Activated naive CD8-positive, alpha-beta T cell (primary cell): Measurements from ENCODE around the gene SLC26A1.

Experiments used
- H3K27ac Mint-ChIP-seq: one replicate; pipeline ENCODE4 v1.8.0; 2021; ENCODE audit warnings: mixed read lengths
- H3K27me3 Mint-ChIP-seq: one replicate; pipeline ENCODE4 v1.8.0; 2021; ENCODE audit warnings: mixed read lengths
- H3K36me3 Mint-ChIP-seq: one replicate; pipeline ENCODE4 v1.8.0; 2021; ENCODE audit warnings: mixed read lengths
- H3K4me1 Mint-ChIP-seq: one replicate; pipeline ENCODE4 v1.8.0; 2021; ENCODE audit warnings: low read depth, mixed read lengths
- H3K4me3 Mint-ChIP-seq: one replicate; pipeline ENCODE4 v1.8.0; 2021; ENCODE audit warnings: mild to moderate bottlenecking, mixed read lengths
- H3K9me3 Mint-ChIP-seq: one replicate; pipeline ENCODE4 v1.8.0; 2021; ENCODE audit warnings: low read depth, mixed read lengths

SLC26A1 gene, protein sequence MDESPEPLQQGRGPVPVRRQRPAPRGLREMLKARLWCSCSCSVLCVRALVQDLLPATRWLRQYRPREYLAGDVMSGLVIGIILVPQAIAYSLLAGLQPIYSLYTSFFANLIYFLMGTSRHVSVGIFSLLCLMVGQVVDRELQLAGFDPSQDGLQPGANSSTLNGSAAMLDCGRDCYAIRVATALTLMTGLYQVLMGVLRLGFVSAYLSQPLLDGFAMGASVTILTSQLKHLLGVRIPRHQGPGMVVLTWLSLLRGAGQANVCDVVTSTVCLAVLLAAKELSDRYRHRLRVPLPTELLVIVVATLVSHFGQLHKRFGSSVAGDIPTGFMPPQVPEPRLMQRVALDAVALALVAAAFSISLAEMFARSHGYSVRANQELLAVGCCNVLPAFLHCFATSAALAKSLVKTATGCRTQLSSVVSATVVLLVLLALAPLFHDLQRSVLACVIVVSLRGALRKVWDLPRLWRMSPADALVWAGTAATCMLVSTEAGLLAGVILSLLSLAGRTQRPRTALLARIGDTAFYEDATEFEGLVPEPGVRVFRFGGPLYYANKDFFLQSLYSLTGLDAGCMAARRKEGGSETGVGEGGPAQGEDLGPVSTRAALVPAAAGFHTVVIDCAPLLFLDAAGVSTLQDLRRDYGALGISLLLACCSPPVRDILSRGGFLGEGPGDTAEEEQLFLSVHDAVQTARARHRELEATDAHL

DNA sequence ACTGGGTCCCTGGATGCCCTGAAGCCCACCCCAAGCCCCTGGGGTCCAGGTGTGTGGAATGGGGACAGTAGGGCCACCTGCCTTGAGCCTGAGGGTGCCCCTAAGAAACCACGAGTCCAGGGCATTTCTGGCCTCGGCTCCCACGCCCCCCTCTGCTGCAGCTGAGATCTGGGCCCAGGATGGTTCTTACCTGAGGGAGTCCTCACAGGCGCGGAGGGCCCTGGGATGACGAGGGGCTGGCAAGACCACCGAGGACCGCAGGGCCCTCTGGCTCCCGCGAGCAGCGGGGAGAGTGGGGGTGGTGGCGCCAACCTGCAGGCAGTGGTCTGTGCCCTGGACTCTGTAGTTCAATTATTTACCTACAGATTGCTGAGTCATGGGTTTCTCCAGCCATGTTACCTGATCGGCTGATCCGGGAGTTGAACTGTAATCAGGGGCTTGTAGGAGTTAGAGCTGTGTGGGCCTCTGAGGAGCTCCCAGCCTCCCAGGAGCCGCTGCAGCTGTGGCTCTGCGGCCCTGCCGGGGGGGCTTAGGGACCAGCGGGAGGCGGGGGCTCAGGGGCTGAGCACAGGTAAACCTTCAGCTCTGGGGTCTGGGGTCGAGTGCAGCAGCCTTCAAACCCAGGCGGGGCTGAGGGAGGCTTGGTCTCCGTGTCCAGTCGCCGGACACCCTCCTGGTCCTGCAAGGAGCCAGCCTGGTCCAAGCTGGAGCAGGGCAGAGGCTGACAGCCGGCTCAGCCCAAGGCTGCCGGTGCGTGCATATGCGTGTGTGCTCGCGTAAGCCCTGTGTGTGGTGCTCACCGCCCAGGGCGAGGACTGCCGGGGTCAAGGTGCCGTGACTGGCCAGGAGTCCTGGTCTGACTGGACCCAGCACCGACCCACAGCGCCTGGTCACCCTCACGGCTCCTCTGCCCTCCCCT is at the start of gene SLC26A1:
TSS of gene SLC26A1 (minus strand) at position 294 of the 919 bp plus-strand sequence. CDS start 1,701 bp downstream, outside the sequence.
- no peak within 1 kb of the TSS for H3K4me3 Mint-ChIP-seq
- H3K27ac Mint-ChIP-seq, result no peak within 1 kb of the TSS
- peaks cover 1% of the 10 kb centered on the region for H3K27me3 Mint-ChIP-seq
- H3K4me1 Mint-ChIP-seq, result peaks cover 7% of the 10 kb centered on the region
- H3K9me3 Mint-ChIP-seq, result no peaks in the 10 kb centered on the region
- H3K36me3 Mint-ChIP-seq, result no peaks in the 10 kb centered on the region

DNA sequence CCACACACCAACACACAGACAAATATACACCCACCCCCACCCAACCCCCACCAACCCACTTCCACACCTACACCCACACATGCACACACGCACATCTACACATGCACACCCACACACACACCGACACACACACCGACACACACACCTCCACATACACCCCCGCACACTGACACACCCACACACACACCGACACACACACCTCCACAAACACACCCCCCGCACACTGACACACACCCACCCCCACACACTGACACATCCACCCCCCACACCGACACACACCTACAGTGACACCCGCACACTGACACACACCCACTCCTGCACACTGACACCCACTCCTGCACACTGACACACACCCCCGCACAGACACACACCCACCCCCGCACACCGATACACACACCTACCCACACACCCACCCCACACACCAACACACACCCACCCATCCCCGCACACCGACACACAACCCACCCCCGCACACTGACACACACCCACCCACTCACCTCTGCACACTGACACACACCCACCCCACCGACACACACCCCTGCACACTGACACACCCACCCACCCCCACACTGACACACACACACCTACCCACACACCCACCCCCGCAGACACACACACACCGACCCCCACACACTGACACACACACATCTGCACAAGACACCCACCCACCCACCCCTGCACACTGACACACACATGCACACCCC is 49.3 kb upstream of the SLC26A1 start:
- Mint-ChIP-seq H3K9me3 (no peaks in the 10 kb centered on the region), H3K36me3 (no peaks in the 10 kb centered on the region), H3K27ac (no peak overlapping the region), H3K4me3 (no peak overlapping the region), H3K4me1 (peaks cover 6% of the 10 kb centered on the region), H3K27me3 (peaks cover 5% of the 10 kb centered on the region)

DNA sequence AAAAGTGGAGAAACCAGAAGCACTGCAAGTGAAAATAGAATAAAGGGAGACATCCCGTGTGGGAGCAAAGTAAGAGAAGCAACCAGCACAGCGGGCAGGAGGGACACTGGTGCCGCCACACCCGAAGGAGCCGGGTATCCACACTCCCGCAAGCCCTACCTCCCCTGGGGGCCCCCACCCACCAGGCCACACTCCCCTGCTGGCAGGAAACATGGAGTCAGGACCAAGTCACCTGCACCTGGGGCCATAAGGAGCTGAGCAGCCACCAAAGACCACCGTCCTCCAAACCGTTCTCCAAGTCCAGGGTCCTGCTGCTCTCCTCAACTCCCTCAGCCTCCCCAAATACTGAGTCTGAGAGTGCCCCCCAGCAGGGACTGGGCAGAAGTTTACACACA is 48.7 kb upstream of the SLC26A1 start:
- Mint-ChIP-seq H3K4me1 (peaks cover 6% of the 10 kb centered on the region), H3K4me3 (no peak overlapping the region), H3K36me3 (no peaks in the 10 kb centered on the region), H3K27me3 (peaks cover 5% of the 10 kb centered on the region), H3K9me3 (no peaks in the 10 kb centered on the region), H3K27ac (no peak overlapping the region)

DNA sequence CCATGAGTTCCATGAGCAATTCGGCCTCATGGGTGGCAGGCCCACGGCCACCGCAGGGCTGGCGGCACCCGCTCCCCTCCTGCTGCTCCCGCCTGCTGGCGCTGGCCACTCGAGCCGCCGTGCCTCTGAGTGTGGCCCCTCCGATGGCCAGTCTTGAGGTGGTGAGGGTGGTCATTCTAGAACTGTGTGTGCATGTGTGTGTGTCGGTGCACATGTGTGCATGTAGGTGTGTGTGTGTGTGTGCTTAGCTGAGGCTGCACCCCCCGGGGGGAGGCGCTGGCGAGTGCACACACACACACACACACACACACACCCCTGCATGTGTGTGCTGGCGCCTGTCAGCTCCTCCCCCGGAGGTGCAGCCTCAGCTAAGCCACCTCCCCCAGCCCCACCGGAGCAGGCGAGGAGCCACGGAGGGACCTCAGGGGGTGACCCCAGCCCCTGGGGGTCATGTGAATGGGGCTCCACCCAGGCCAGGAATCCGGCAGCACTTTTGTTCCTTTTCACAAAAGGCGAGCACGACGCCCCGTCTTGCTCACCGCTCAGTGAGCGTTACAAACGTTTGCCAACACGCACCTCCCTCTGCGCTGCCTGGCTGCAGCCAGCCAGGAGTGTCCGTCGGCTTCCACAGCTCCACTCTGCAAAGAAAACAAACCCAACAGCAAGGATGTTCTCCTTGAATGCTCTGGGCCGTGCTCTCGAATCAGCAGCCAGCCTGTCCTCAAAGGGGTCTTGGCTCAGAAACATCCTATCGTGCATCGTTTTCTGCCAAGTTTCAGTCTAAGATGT is 48.1 kb upstream of the SLC26A1 start:
- Mint-ChIP-seq H3K9me3 (no peaks in the 10 kb centered on the region), H3K27me3 (peaks cover 3% of the 10 kb centered on the region), H3K36me3 (no peaks in the 10 kb centered on the region), H3K4me3 (no peak overlapping the region), H3K4me1 (peaks cover 6% of the 10 kb centered on the region), H3K27ac (no peak overlapping the region)

DNA sequence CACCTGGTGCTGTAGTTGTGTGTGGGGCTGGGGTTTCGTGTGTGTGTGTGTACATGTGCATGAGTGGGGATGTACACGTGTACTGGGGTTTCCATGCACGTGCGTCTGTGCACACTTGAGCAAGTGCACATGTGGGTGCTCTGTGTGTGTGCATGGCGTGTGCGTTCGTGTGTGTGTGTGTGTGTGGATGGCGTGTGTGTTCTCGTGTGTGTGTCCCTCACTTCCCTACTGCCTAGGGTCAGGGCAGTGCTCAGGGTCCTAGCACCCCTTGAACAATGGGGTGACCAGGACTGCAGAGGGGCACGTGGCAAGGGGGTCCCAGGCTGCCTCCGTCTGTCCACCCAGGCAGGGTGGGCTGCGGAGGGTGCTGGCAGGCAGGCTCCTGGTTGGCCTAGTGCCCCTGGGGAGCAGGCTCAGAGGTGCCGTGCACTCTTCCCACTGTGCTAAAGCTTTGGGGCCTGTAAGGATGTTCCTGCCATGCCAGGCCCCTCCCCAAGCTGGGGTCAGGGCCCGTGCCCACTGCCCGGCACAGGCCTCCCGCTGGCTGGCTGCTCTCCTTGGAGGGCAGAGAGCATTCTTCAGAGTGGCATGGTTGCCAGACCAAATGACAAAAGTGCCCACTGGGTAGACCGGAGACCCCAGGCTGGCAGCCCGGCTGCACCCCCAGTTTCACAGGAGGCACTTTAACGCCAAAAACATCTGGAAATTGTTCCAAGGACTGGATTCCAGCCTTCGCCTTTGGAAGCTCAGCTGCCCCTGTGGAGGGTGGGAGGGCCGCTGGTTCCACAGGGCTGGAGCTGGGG is 47.3 kb upstream of the SLC26A1 start:
- Mint-ChIP-seq H3K4me3 (no peak overlapping the region), H3K4me1 (peaks cover 6% of the 10 kb centered on the region), H3K27ac (no peak overlapping the region), H3K36me3 (no peaks in the 10 kb centered on the region), H3K27me3 (peaks cover 3% of the 10 kb centered on the region), H3K9me3 (no peaks in the 10 kb centered on the region)

DNA sequence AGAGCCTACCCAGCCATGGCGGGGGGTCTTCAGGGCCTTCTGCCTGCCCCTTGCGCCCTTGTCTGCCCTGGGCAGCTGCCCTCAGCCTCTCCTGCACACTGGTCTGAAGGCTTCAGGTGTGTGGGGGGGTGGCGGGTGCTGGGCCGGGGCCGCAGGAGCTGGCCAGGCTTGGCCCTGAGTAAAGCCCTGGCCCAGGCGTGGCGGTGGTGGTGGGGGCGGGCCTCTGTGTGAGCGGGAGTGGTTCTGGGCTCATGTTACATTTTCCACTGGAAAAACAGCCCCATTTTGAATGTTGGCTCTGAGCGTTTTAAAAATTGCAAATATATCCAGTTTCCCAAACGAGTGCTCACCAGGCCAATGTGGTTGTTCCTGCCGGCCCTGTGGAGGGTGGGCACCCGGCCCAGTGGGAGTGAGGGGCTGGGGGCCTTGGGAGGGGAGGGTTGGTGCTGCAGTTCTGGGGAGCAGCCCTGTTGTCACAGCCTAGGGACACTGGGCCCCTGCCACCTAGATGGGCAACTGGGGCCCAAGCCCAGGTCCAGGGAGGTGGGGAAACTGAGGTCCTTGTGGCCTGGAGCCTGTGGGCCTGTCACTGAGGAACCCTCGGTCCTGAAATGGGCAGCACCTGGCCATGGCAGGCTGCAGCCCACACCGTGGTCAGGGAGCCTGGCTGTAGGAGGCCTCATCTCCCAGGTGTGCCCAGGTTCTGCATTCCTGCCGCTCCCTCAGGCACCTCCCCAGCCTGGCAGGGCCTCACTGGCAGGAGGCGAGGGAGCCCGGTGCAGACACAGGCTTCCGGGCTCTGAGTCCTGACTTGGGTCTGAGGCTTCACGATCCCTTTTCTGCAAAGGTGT is 46.5 kb upstream of the SLC26A1 start:
- Mint-ChIP-seq H3K4me3 (no peak overlapping the region), H3K9me3 (no peaks in the 10 kb centered on the region), H3K27me3 (peaks cover 3% of the 10 kb centered on the region), H3K36me3 (no peaks in the 10 kb centered on the region), H3K27ac (no peak overlapping the region), H3K4me1 (peaks cover 6% of the 10 kb centered on the region)

DNA sequence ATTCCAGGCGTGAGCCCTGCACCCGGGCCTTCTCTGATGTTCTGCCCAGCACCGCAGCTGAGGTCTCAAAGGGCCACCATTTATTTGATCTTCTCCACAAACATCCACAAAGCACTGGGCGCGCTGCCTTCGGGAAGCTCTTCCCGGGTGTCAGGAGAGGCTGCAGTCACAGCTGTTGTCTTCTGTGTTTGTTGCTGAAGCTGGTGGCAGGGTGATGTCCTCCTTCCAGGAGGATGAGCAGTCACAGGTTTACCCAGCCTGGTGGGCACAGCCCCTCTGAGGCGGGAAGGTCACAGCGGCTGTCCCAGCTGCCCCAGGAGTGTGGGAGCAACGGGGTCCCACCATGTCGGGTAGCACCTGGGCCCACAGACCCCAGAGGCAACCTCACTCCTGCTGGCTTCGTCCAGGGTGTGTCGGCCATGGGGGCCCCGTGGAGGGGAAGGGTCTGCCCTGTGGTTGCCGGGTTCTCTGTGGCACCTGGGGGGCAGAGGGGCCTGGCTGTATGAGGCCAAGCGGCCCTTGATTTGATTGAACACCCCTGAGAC is 45.8 kb upstream of the SLC26A1 start:
- peaks cover 6% of the 10 kb centered on the region for H3K4me1 Mint-ChIP-seq
- peaks cover 3% of the 10 kb centered on the region for H3K27me3 Mint-ChIP-seq
- H3K36me3 Mint-ChIP-seq, result no peaks in the 10 kb centered on the region
- H3K4me3 Mint-ChIP-seq, result no peak overlapping the region
- H3K27ac Mint-ChIP-seq, result no peak overlapping the region
- H3K9me3 Mint-ChIP-seq, result no peaks in the 10 kb centered on the region

DNA sequence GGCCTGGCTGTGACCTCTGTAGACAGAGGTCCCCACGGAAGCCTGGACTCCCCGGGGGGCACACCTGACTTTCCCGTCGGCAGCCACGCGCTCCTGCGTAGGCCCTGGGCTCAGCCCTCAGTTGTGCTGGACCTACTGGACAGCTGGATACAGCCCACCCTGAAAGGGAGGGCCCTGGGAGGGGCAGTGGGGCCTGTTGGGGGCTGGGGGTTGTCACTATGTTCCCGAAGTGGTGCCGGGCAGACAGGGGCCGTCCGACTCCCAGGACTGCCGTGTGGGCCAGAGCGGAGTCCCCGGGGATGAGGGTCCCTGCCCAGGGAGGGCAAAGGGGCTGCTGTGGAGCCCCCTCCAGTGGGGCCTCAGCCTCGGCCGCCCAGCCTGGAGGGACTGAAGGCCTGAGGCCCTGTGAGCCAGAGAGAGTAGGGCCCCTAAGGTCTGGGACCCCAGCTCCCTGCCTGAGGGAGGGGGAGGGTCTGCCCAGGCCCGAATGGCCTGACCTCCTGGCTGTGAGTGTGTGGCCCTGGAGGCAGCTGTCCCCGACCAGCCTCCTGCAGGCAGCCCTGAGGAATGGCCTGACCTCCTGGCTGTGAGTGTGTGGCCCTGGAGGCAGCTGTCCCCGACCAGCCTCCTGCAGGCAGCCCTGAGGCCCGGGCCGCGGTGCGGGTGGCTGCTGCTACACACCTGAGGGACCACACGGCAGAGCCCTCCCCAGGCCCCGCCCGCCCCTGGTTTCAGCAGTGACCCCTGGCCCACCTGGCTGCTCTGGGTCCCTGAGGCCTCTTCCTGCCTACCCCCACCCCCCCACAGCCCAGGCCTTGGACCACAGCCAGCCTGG is 44.0 kb upstream of the SLC26A1 start:
- Mint-ChIP-seq H3K27ac (no peak overlapping the region), H3K4me3 (no peak overlapping the region), H3K27me3 (no peaks in the 10 kb centered on the region), H3K4me1 (peaks cover 2% of the 10 kb centered on the region), H3K9me3 (no peaks in the 10 kb centered on the region), H3K36me3 (no peaks in the 10 kb centered on the region)

DNA sequence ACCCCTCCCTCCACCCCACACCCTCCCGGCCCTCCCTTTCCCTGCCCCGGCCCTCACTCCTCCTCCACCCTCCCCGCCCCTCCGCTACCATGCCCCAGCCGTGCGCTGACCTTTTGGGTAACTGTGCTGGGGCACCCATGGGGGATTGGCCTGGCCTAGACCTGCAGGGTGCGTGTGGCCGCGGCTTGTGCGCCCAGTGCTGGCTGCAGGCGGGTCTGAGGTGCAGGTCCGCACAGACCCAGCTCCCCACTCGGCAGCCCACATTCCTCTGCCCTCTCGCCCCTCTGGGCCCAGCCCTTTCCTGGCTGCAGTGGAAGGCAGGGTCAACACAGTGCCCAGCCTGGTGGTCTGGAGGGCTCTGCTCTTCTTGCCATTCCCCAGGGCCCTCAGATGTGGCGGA is 42.9 kb upstream of the SLC26A1 start:
- Mint-ChIP-seq H3K4me3 (no peak overlapping the region), H3K27me3 (no peaks in the 10 kb centered on the region), H3K36me3 (no peaks in the 10 kb centered on the region), H3K27ac (no peak overlapping the region), H3K4me1 (no peaks in the 10 kb centered on the region), H3K9me3 (no peaks in the 10 kb centered on the region)

DNA sequence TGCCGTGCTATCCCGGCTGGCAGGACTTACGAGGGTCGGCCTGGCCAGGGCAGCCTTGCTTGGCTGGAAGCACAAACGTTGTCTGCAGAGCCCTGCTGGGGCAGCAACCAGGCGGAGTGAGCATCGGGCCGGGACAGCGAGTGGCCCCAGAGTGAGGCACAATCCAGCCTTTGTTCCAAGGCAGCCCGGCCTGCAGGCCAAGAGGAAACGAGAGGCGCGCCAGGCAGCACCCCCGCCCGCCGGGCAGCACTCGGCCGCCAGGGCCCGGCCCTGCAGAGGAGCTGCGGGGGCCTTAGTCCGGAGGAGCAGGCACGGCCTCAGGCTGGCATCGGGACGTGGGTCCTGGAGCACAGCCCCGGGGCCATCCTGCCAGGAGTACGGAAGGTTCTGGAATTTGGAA is 42.3 kb upstream of the SLC26A1 start:
- no peak overlapping the region for H3K4me3 Mint-ChIP-seq
- no peaks in the 10 kb centered on the region for H3K9me3 Mint-ChIP-seq
- H3K27ac Mint-ChIP-seq, result no peak overlapping the region
- no peaks in the 10 kb centered on the region for H3K27me3 Mint-ChIP-seq
- H3K36me3 Mint-ChIP-seq, result no peaks in the 10 kb centered on the region
- no peaks in the 10 kb centered on the region for H3K4me1 Mint-ChIP-seq

DNA sequence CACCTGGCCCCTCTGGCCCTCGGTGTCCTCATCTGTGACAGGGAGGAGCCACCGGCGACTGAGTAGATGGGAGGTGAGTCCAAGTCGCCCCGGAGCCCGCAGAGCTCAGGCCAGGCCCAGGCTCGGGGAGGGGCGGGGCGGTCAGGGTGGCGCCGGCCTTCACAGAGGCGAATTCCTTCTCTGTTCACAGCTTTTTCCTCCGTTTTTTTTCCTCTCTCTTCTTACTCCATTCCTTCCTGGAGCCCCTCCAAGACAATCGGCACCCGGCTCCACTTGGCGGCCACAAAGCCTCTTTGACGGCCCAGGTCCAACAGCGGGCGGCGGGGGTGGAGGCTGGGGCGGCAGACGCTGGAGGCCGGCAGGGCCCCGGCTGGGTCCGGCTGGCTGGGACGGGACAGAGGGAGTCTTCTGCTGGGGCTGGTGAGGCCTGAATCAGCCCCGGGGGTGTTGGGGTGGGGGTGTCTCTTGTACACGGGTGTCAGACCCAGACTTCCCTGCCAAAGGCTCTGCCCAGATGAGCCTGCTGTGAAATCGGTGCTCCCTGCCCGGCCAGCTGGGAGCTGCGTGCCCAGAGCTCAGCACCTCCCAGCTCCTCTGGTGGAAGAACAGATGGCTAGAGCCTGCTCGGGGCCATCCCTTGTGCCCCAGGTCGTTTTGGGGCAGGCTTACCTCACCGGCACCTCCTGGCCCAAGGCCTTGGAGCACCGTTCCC is 40.8 kb upstream of the SLC26A1 start:
- no peaks in the 10 kb centered on the region for H3K27me3 Mint-ChIP-seq

More for the DNA sequence above, 40.8 kb upstream of the SLC26A1 start:
- H3K9me3 Mint-ChIP-seq, result no peaks in the 10 kb centered on the region
- H3K36me3 Mint-ChIP-seq, result no peaks in the 10 kb centered on the region
- H3K4me1 Mint-ChIP-seq, result no peaks in the 10 kb centered on the region
- no peak overlapping the region for H3K4me3 Mint-ChIP-seq
- H3K27ac Mint-ChIP-seq, result no peak overlapping the region
